Measurements from ENCODE around the gene FZD2. TPM values are rescaled to one million over a fixed set of nuclear protein-coding genes. Genes with fewer than 3 reads are reported as not detected.

FZD2 gene
- total RNA-seq, 1 donor: 15.9 TPM

- Histone ChIP-seq H4K20me1 (ENCODE audit: insufficient read depth, low read length) (no peaks in the 10 kb centered on the region), H3K36me3 (ENCODE audit: insufficient read depth, low read length) (no peaks in the 10 kb centered on the region), H3K79me2 (ENCODE audit: insufficient read depth, low read length) (no peaks in the 10 kb centered on the region), H3K27ac (ENCODE audit: low read depth, low read length) (peak overlapping the region; percentile 50), H3K4me2 (ENCODE audit: insufficient read depth, low read length) (peak overlapping the region; percentile 52), H3K4me3 (ENCODE audit: insufficient read depth, low read length) (no peak overlapping the region), H2AFZ (ENCODE audit: low read length) (no peak overlapping the region), H3K4me1 (ENCODE audit: insufficient read depth, low read length) (peaks cover 21% of the 10 kb centered on the region), H3K9me3 (ENCODE audit: low read depth, low read length) (no peaks in the 10 kb centered on the region), H3K27me3 (ENCODE audit: insufficient read depth, low read length) (peaks cover 3% of the 10 kb centered on the region)
- TF ChIP-seq, protein P1, sequence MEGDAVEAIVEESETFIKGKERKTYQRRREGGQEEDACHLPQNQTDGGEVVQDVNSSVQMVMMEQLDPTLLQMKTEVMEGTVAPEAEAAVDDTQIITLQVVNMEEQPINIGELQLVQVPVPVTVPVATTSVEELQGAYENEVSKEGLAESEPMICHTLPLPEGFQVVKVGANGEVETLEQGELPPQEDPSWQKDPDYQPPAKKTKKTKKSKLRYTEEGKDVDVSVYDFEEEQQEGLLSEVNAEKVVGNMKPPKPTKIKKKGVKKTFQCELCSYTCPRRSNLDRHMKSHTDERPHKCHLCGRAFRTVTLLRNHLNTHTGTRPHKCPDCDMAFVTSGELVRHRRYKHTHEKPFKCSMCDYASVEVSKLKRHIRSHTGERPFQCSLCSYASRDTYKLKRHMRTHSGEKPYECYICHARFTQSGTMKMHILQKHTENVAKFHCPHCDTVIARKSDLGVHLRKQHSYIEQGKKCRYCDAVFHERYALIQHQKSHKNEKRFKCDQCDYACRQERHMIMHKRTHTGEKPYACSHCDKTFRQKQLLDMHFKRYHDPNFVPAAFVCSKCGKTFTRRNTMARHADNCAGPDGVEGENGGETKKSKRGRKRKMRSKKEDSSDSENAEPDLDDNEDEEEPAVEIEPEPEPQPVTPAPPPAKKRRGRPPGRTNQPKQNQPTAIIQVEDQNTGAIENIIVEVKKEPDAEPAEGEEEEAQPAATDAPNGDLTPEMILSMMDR (IDR thresholded peaks at IDR 0.05; ENCODE audit: extremely low read depth, low read depth, low read length): no peak
- DNase-seq (ENCODE audit: insufficient read length, low spot score, missing footprints): no peak
Measured at GRCh38 chr17:44598932-44599297, 41.6 kb downstream of the FZD2 start.

DNA sequence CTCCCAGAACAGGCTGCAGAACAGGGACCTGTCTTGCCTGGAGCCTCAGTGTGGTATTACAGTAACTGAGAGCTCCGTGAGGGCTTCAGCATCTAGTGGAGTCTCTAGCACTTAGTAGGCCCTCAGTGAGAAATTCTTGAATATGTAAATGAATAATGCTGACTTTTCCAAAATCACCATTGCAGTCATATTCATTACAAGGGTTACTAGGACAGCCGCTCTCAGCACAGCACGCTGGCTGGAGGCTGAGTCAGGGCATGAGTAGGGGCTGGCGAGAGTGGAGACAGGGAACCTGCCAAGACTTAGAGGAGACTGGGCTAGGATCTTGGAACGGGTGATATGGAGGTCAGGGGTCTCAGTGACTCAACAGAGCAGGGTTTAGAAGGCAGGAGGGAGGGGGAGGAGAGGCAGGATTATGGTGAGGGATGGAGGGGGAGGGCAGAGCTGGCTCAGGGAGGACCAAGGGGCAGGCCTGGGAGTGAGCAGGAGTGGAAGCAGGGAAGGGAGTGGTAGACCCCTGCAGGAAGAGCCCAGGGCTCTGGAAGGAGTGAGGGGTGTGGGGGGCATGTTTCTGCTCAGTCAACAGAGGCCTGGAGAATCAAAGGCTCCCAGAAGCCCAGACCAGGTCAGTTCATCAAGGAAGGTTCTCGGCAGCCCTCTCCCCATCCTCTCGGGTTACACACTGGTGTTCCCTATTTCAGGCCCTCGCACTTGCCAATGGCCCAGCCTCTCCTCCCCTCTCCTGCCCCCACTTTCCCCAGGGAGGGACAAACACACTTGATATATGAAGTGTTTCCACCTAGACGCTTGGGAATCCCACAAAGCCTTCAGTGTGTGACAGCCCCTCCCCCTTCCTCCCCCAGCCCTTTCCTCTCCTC is 42.3 kb downstream of the FZD2 start:
- Histone ChIP-seq H3K79me2 (ENCODE audit: insufficient read depth, low read length) (no peaks in the 10 kb centered on the region), H3K27me3 (ENCODE audit: insufficient read depth, low read length) (peaks cover 3% of the 10 kb centered on the region), H3K9me3 (ENCODE audit: low read depth, low read length) (no peaks in the 10 kb centered on the region), H4K20me1 (ENCODE audit: insufficient read depth, low read length) (no peaks in the 10 kb centered on the region), H3K4me2 (ENCODE audit: insufficient read depth, low read length) (peak overlapping the region; percentile 52), H3K4me3 (ENCODE audit: insufficient read depth, low read length) (no peak overlapping the region), H3K27ac (ENCODE audit: low read depth, low read length) (peak overlapping the region; percentile 50), H3K36me3 (ENCODE audit: insufficient read depth, low read length) (no peaks in the 10 kb centered on the region), H3K4me1 (ENCODE audit: insufficient read depth, low read length) (peaks cover 21% of the 10 kb centered on the region), H2AFZ (ENCODE audit: low read length) (peak overlapping the region; percentile 49)
- DNase-seq (ENCODE audit: insufficient read length, low spot score, missing footprints): peak; percentile 98
- TF ChIP-seq, protein P1 (IDR thresholded peaks at IDR 0.05; ENCODE audit: extremely low read depth, low read depth, low read length): no peak

DNA sequence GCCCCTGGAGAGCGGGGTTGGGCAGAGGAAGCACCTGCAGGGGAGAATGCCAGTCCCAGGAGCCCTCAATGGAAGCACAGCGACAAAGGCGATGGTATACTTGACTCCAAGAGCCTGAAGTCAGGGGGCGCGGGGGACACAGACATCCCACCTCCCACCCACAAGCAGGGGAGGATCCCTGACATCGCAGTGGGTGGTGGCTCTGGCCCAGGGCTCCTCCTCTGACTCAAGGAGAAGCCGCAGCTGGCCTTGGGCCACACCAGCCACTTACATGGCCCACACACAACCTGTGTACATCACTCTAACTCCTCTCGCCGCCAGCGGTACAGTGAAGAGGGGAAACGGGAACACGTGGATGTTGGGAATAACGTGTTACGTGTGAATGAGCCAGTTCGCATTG is 44.3 kb downstream of the FZD2 start:
- Histone ChIP-seq H2AFZ (ENCODE audit: low read length) (peak overlapping the region; percentile 41), H3K27me3 (ENCODE audit: insufficient read depth, low read length) (no peaks in the 10 kb centered on the region), H3K4me1 (ENCODE audit: insufficient read depth, low read length) (peaks cover 21% of the 10 kb centered on the region), H4K20me1 (ENCODE audit: insufficient read depth, low read length) (no peaks in the 10 kb centered on the region), H3K4me3 (ENCODE audit: insufficient read depth, low read length) (no peak overlapping the region), H3K36me3 (ENCODE audit: insufficient read depth, low read length) (no peaks in the 10 kb centered on the region), H3K27ac (ENCODE audit: low read depth, low read length) (no peak overlapping the region), H3K9me3 (ENCODE audit: low read depth, low read length) (no peaks in the 10 kb centered on the region), H3K79me2 (ENCODE audit: insufficient read depth, low read length) (no peaks in the 10 kb centered on the region), H3K4me2 (ENCODE audit: insufficient read depth, low read length) (no peak overlapping the region)
- TF ChIP-seq, protein P1 (IDR thresholded peaks at IDR 0.05; ENCODE audit: extremely low read depth, low read depth, low read length): no peak
- peak; percentile 87 for DNase-seq (ENCODE audit: insufficient read length, low spot score, missing footprints)

DNA sequence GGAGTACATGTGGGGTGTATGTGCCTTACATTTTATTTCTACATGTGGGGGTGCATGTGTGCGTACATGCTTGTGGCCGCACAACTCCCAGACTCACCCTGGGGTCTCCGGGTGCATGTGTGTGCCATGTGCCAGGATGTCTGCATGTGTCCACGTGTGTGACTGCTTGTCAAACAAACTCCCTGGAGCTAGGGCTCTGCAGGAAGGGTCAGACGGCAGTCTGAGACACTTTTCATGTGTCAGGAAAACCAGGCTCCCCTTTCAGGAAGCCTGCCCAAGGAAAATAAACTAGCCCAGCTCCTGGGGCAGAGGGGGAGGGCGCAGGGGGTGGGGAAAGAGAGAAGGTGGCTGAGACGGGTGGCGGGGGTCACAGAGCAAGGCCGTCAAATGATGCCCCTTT is 44.7 kb downstream of the FZD2 start:
- Histone ChIP-seq H3K4me2 (ENCODE audit: insufficient read depth, low read length) (no peak overlapping the region), H3K4me3 (ENCODE audit: insufficient read depth, low read length) (no peak overlapping the region), H4K20me1 (ENCODE audit: insufficient read depth, low read length) (no peaks in the 10 kb centered on the region), H3K4me1 (ENCODE audit: insufficient read depth, low read length) (peaks cover 21% of the 10 kb centered on the region), H3K79me2 (ENCODE audit: insufficient read depth, low read length) (no peaks in the 10 kb centered on the region), H3K9me3 (ENCODE audit: low read depth, low read length) (no peaks in the 10 kb centered on the region), H3K36me3 (ENCODE audit: insufficient read depth, low read length) (no peaks in the 10 kb centered on the region), H3K27me3 (ENCODE audit: insufficient read depth, low read length) (no peaks in the 10 kb centered on the region), H3K27ac (ENCODE audit: low read depth, low read length) (no peak overlapping the region), H2AFZ (ENCODE audit: low read length) (peak overlapping the region; percentile 41)
- DNase-seq (ENCODE audit: insufficient read length, low spot score, missing footprints): peak; percentile 35
- TF ChIP-seq, protein P1 (IDR thresholded peaks at IDR 0.05; ENCODE audit: extremely low read depth, low read depth, low read length): no peak
